Gastroesophageal sphincter (tissue), 3 donors: ENCODE data around the gene ZNF730.

Experiments used
- CTCF ChIP-seq, 4 experiments: fragments of 200-600 bp in 2 of 4; fragments of 450-650 bp in 2 of 4; sonication (generic) in 1 of 4; IDR thresholded peaks; one replicate each; pipeline ENCODE4 v1.5.1; 2017 to 2019; ENCODE audit warnings: antibody characterized with exemption in 4 of 4, mild to moderate bottlenecking in 2 of 4, moderate library complexity in 2 of 4
- EP300 ChIP-seq: sonication (generic); formaldehyde crosslinking; IDR thresholded peaks from one replicate; pipeline ENCODE4 v1.6.1; 2017; ENCODE audit warnings: antibody characterized with exemption, mild to moderate bottlenecking
- POLR2A ChIP-seq, 2 donors: fragments of 450-650 bp; IDR thresholded peaks; one replicate each; pipeline ENCODE4 v1.6.1; 2017; ENCODE audit warnings: antibody characterized with exemption in 2 of 2, mild to moderate bottlenecking in 2 of 2, moderate library complexity in 1 of 2
- POLR2AphosphoS5 ChIP-seq: sonication (generic); formaldehyde crosslinking; IDR thresholded peaks from one replicate; pipeline ENCODE4 v1.6.1; 2017; ENCODE audit warnings: antibody characterized with exemption

- TF ChIP-seq CTCF (IDR thresholded peaks at IDR 0.05): no peak
- no peak for TF ChIP-seq POLR2A (IDR thresholded peaks at IDR 0.05)
- TF ChIP-seq POLR2AphosphoS5: no peak
- TF ChIP-seq EP300: no peak
These were observed 73.5 kb downstream of the ZNF730 start for GRCh38 chr19:23190341-23190740.
